ENCODE results near the gene CPNE5.

GRCh38 chr6:36797653-36798052, 41.6 kb downstream of the CPNE5 start:
- TF ChIP-seq, protein P1, sequence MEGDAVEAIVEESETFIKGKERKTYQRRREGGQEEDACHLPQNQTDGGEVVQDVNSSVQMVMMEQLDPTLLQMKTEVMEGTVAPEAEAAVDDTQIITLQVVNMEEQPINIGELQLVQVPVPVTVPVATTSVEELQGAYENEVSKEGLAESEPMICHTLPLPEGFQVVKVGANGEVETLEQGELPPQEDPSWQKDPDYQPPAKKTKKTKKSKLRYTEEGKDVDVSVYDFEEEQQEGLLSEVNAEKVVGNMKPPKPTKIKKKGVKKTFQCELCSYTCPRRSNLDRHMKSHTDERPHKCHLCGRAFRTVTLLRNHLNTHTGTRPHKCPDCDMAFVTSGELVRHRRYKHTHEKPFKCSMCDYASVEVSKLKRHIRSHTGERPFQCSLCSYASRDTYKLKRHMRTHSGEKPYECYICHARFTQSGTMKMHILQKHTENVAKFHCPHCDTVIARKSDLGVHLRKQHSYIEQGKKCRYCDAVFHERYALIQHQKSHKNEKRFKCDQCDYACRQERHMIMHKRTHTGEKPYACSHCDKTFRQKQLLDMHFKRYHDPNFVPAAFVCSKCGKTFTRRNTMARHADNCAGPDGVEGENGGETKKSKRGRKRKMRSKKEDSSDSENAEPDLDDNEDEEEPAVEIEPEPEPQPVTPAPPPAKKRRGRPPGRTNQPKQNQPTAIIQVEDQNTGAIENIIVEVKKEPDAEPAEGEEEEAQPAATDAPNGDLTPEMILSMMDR (IDR thresholded peaks at IDR 0.05) = no peak
- TF ChIP-seq POLR2AphosphoS5 (IDR thresholded peaks at IDR 0.05; ENCODE audit: insufficient read depth in 1 of 2, low read depth in 1 of 2) = no peak

Measured in vagina (tissue), 2 donors.